K562 (cell line): ENCODE data around the gene CACNB2. TPM values are rescaled to one million over a fixed set of nuclear protein-coding genes. Genes with fewer than 3 reads are reported as not detected.
A peak's percentile ranks its signal among the peaks of the same experiment; 100 is the strongest.

Source experiments
- ATAC-seq: fragments of 200-7000 bp; cut with Tn5 transposase; 3 replicates; pipeline ENCODE4 v1.9.1; 2020; ENCODE audit warnings: moderate library complexity
- BruUV-seq: library from RNA; stranded (reverse); fragments of 400-500 nt; replicated peaks from 2 replicates; lab custom pipeline; 2021; lab: Mats Ljungman, UMichigan
- CTCF ChIA-PET: fragments of 300-600 bp; formaldehyde crosslinking; extraction: SDS; loops from one replicate; lab custom pipeline; 2021; ENCODE audit warnings: low intra/inter-chr PET ratio; lab: Yijun Ruan, JAX
- POLR2A ChIA-PET: fragments of 300-600, 350-650 bp; sonication (Branson Sonifier 250); formaldehyde crosslinking; extraction: SDS; loops from one replicate; lab custom pipeline; 2021; ENCODE audit warnings: antibody characterized with exemption, inconsistent platforms; lab: Yijun Ruan, JAX
- DNase-seq, 4 experiments: peaks; one replicate each; pipeline versions ENCODE4 v3.0.0 to v3.0.0-alpha.2; 2011 to 2018; ENCODE audit warnings: low spot score in 3 of 4, mixed read lengths in 3 of 4; ENCODE audit errors: extremely low read depth in 1 of 4
- FAIRE-seq: peaks from 2 replicates; lab custom pipeline; 2011; peaks lifted over from hg19 to GRCh38; lab: Jason Lieb, UNC
- H2AFZ ChIP-seq: 2 replicates; pipeline ENCODE4 v1.6.0; 2011; ENCODE audit warnings: low read depth, low read length, control low read depth, inconsistent platforms
- H3K27ac ChIP-seq: fragments of 200-600 bp; 3 replicates; pipeline ENCODE4 v1.8.0; 2011; ENCODE audit warnings: low read depth, mild to moderate bottlenecking, control low read depth, inconsistent platforms, low read length, moderate library complexity, mixed read lengths; ENCODE audit errors: extremely low read depth
- H3K27me3 ChIP-seq, 2 experiments: fragments of 300-600 bp in 1 of 2; 2 replicates in 1 of 2; 3 replicates in 1 of 2; pipeline versions ENCODE4 v1.6.0 to v1.8.0; 2011; ENCODE audit warnings: inconsistent platforms in 2 of 2, low read length in 2 of 2, mild to moderate bottlenecking in 1 of 2, mixed read lengths in 1 of 2, moderate library complexity in 1 of 2; ENCODE audit not compliant: control insufficient read depth in 2 of 2, insufficient read depth in 2 of 2
- H3K36me3 ChIP-seq: fragments of 300-600 bp; 3 replicates; pipeline ENCODE4 v1.8.0; 2011; ENCODE audit warnings: mild to moderate bottlenecking, low read length, inconsistent platforms; ENCODE audit not compliant: control insufficient read depth, insufficient read depth
- H3K4me1 ChIP-seq, 2 experiments: fragments of 200-600 bp in 1 of 2; replicated peaks in 1 of 2; 2 replicates in 1 of 2; 3 replicates in 1 of 2; pipeline versions ENCODE4 v1.5.1 to v1.8.0; 2011; ENCODE audit warnings: inconsistent platforms in 2 of 2, low read length in 2 of 2, mild to moderate bottlenecking in 1 of 2, mixed read lengths in 1 of 2, moderate library complexity in 1 of 2; ENCODE audit not compliant: control insufficient read depth in 2 of 2, insufficient read depth in 2 of 2
- H3K4me2 ChIP-seq: 2 replicates; pipeline ENCODE4 v1.6.1; 2011; ENCODE audit warnings: low read length, control low read depth, inconsistent platforms, mixed read lengths; ENCODE audit not compliant: insufficient read depth
- H3K4me3 ChIP-seq: fragments of 200-600 bp; sonication (generic), shearing (Covaris generic); 2 replicates; pipeline ENCODE4 v1.5.1; 2016; ENCODE audit warnings: control low read depth, inconsistent platforms
- H3K79me2 ChIP-seq: fragments of 200-600 bp; 3 replicates; pipeline ENCODE4 v1.8.0; 2011; ENCODE audit warnings: low read length, inconsistent platforms; ENCODE audit not compliant: control insufficient read depth, insufficient read depth
- H3K9ac ChIP-seq, 2 experiments: 2 replicates each; pipeline versions ENCODE4 v1.6.0 to v1.6.1; 2011; ENCODE audit warnings: low read depth in 2 of 2, low read length in 2 of 2, control low read depth in 1 of 2, inconsistent platforms in 1 of 2, mild to moderate bottlenecking in 1 of 2, mixed read lengths in 1 of 2; ENCODE audit not compliant: insufficient read depth in 1 of 2
- H3K9me1 ChIP-seq: one replicate; pipeline ENCODE4 v1.6.0; 2011; ENCODE audit warnings: inconsistent platforms, mild to moderate bottlenecking, low read length, moderate library complexity; ENCODE audit not compliant: control insufficient read depth, insufficient read depth
- H3K9me3 ChIP-seq: replicated peaks from 2 replicates; pipeline ENCODE4 v1.5.1; 2011; ENCODE audit warnings: low read depth, low read length, inconsistent platforms; ENCODE audit not compliant: control insufficient read depth, insufficient read depth
- H4K20me1 ChIP-seq: replicated peaks from 2 replicates; pipeline ENCODE4 v1.6.1; 2011; ENCODE audit warnings: low read length, inconsistent platforms, mixed read lengths; ENCODE audit not compliant: control insufficient read depth, insufficient read depth
- MEIS2 ChIP-seq: fragments of 450-650 bp; IDR thresholded peaks from 2 replicates; pipeline ENCODE4 v1.6.1; 2014; ENCODE audit warnings: mild to moderate bottlenecking; ENCODE audit not compliant: partially characterized antibody
- WGBS: fragments of 100-300 bp; shearing (Covaris generic); methylation state at CpG from one replicate; pipeline ENCODE4 v1.1.6; 2016; ENCODE audit warnings: low coverage, mixed read lengths; ENCODE audit not compliant: insufficient coverage; ENCODE audit errors: missing lambda C conversion rate; 5-methylcytosine and 5-hydroxymethylcytosine counted together
- in situ Hi-C: fragments of 300-500 bp; cut with MboI; formaldehyde crosslinking; loops from 4 replicates; pipeline ENCODE4 v1.15.0; 2018; ENCODE audit warnings: inconsistent platforms, mixed read lengths
- intact Hi-C: fragments of 100-400 bp; cut with micrococcal nuclease; formaldehyde crosslinking; loops from 2 replicates; pipeline ENCODE4 v1.14.2; 2022
- polyA plus RNA-seq, 8 experiments: library from polyadenylated mRNA; depleted of rRNA in 4 of 8; stranded (reverse) in 5 of 8; unstranded in 3 of 8; fragments of >200 nt; fragmentation: Nextera tagmentation in 2 of 8; fragmentation: Illumina TruSeq in 1 of 8; extraction: Ambion mirVana in 2 of 8; extraction: Trizol in 1 of 8; gene quantifications; 2 replicates each; pipeline versions ENCODE4 v1.2.1 to v1.2.3, GENCODE V29; 2011 to 2014; ENCODE audit warnings: inconsistent platforms in 1 of 8, missing spikeins in 1 of 8
- total RNA-seq, 7 experiments: library from RNA; depleted of rRNA in 6 of 7; stranded (reverse); fragments of >200 nt in 6 of 7; fragmentation: Illumina TruSeq in 2 of 7; extraction: Trizol in 2 of 7; gene quantifications; 2 replicates each; pipeline versions ENCODE4 v1.2.1 to v1.2.3, GENCODE V29; 2011 to 2021; ENCODE audit warnings: low replicate concordance in 1 of 7
- TF ChIP-seq, protein P1 (sequence below): fragments of 450-650 bp; IDR thresholded peaks from 2 replicates; pipeline ENCODE4 v1.6.1; 2016; ENCODE audit warnings: low read depth, mild to moderate bottlenecking, moderate library complexity
- TF ChIP-seq, protein P2 (sequence below), 2 experiments: IDR thresholded peaks in 1 of 2; conservative IDR thresholded peaks in 1 of 2; 2 replicates each; pipeline ENCODE4 v1.6.1; 2016; ENCODE audit warnings: low read depth in 2 of 2, mild to moderate bottlenecking in 1 of 2, missing compliant biosample characterization in 1 of 2, missing genetic modification characterization in 1 of 2, moderate library complexity in 1 of 2
- TF ChIP-seq, protein P3 (sequence below): fragments of 450-650 bp; IDR thresholded peaks from 2 replicates; pipeline ENCODE4 v1.6.1; 2016

CACNB2 gene
- total and polyA plus RNA-seq, 9 of the 15 experiments (the other 6 are each of a cell fraction or from before 2014, with no cell fraction given), result 1.8 to 2.2 TPM; not detected in 7

DNA sequence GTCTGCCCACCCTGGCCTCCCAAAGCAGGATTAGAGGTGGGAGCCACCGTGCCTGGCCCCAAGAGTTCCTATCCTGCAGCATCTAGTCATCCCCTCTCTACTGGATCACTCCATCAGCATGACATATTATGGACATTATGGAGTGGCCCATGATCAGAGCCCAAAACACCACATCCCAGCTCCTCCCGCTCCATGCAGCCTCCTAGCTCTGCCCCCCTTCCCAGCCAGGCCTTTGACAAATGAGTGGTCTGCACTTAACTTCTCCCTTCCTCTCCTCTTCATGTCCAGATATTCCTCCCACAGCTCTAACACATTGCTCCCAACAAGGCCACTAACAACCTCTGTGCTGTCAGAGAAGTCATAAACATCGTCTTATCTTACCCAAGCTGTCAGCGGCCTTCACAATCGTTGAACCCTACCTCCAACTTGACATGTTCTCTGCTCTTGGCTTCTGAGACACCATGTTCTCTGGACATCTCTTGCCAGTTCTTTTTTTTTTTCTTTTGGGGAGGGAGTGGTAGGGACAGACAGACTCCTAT is 323.5 kb downstream of the CACNB2 start:
- H3K9ac ChIP-seq, result no peak overlapping the region

More for the DNA sequence above, 323.5 kb downstream of the CACNB2 start:
- Histone ChIP-seq H3K4me1 (no peaks in the 10 kb centered on the region), H3K27me3 (no peaks in the 10 kb centered on the region), H3K9me1 (no peaks in the 10 kb centered on the region), H2AFZ (no peak overlapping the region), H4K20me1 (no peaks in the 10 kb centered on the region), H3K9me3 (no peaks in the 10 kb centered on the region), H3K36me3 (no peaks in the 10 kb centered on the region), H3K27ac (no peak overlapping the region), H3K79me2 (no peaks in the 10 kb centered on the region), H3K4me3 (no peak overlapping the region), H3K4me2 (no peak overlapping the region)
- ChIA-PET CTCF (no interaction called here), POLR2A (interaction anchor here (1.1 kb wide), 1 partner anchor 13 kb away, joined by 3 read pairs; no protein-coding TSS in a partner anchor)
- intact Hi-C loops, result no loop called here
- in situ Hi-C loops, result no loop called here
- WGBS, result 0% methylated on average over 5 of the region's 5 CpGs
- TF ChIP-seq, protein P1, sequence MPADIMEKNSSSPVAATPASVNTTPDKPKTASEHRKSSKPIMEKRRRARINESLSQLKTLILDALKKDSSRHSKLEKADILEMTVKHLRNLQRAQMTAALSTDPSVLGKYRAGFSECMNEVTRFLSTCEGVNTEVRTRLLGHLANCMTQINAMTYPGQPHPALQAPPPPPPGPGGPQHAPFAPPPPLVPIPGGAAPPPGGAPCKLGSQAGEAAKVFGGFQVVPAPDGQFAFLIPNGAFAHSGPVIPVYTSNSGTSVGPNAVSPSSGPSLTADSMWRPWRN, result no peak
- TF ChIP-seq, protein P2, sequence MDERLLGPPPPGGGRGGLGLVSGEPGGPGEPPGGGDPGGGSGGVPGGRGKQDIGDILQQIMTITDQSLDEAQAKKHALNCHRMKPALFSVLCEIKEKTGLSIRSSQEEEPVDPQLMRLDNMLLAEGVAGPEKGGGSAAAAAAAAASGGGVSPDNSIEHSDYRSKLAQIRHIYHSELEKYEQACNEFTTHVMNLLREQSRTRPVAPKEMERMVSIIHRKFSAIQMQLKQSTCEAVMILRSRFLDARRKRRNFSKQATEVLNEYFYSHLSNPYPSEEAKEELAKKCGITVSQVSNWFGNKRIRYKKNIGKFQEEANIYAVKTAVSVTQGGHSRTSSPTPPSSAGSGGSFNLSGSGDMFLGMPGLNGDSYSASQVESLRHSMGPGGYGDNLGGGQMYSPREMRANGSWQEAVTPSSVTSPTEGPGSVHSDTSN (CRISPR knock-in tag; IDR thresholded peaks at IDR 0.05; ENCODE audit: low read depth), result no peak
- TF ChIP-seq, protein P2 (tag; conservative IDR thresholded peaks at IDR 0.05; ENCODE audit: low read depth), result peak; percentile 82
- TF ChIP-seq MEIS2, result peak; percentile 71
- TF ChIP-seq, protein P3, sequence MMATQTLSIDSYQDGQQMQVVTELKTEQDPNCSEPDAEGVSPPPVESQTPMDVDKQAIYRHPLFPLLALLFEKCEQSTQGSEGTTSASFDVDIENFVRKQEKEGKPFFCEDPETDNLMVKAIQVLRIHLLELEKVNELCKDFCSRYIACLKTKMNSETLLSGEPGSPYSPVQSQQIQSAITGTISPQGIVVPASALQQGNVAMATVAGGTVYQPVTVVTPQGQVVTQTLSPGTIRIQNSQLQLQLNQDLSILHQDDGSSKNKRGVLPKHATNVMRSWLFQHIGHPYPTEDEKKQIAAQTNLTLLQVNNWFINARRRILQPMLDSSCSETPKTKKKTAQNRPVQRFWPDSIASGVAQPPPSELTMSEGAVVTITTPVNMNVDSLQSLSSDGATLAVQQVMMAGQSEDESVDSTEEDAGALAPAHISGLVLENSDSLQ, result 0 out of 2 replicates have a peak, but pooled peaks have one; percentile 15
- ATAC-seq (no peak), DNase-seq (no peak), FAIRE-seq (no peak)
- BruUV-seq, result no TSS peak
